Measurements from ENCODE around the gene ZNF224. TPM values are rescaled to one million over a fixed set of nuclear protein-coding genes. Genes with fewer than 3 reads are reported as not detected.

ZNF224 gene
- total and polyA plus RNA-seq, 2 of the 13 experiments (the other 11 are each of a cell fraction or from before 2014, with no cell fraction given), result 13.0 to 16.1 TPM

DNA sequence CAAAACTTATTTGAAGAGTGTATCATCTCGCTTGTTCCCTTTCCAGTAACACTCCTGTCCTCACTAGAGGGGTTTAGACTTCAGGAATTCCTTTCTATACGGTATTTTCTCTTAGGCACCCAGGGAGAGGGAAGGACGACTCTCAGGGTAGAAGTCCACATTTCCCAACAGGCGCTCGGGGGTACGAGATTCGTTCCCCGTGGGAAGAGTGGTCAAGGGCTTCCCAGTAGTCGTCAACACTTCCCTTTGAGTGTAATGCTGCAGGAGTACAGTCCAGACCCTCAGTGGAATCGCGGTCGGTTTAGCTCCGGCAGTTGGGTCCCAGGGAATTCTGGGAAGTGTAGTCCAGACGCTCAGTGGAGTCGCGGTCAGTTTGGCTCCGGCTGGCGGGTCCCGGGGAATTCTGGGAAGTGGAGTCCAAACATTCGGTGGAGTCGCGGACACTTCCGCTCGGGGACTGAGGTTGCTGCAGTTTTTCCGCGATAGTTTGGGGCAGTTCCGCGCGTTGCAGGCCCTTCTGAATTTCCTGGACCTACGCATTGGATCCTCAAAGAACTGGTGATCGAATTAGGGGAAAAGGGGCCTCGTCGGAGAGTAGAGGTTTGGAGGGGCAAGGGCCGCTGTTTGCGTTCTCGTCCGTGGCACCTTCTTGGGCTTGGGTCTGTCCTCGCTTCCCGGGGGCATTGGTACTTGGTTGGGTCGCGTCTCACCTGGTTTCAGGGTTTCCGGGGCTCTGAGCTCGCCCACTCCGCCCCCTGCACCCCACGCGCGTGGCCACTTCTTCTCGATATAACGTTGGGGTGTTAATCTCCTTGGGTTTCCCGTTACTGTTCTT lies at the start of gene ZNF224 (continued):
- TF ChIP-seq ZNF24 (IDR thresholded peaks at IDR 0.05) (no peak), TCF12 (IDR thresholded peaks at IDR 0.05) (no peak), TCF12 (CRISPR knock-in tag; IDR thresholded peaks at IDR 0.05) (0 out of 2 replicates have a peak, but pooled peaks have one; percentile 28), ZFP37 (CRISPR knock-in tag; IDR thresholded peaks at IDR 0.05; ENCODE audit: borderline replicate concordance) (0 out of 2 replicates have a peak, but pooled peaks have one; percentile 76), ZNF329 (CRISPR knock-in tag; IDR thresholded peaks at IDR 0.05; ENCODE audit: low read depth) (no peak), NCOR1 (IDR thresholded peaks at IDR 0.05; ENCODE audit: borderline replicate concordance, low read length) (peak; percentile 46; the same call in 1 of the 2 replicates), MBD4 (IDR thresholded peaks at IDR 0.05; ENCODE audit: borderline replicate concordance, low read length) (no peak), ZNF44 (CRISPR knock-in tag; IDR thresholded peaks at IDR 0.05) (0 out of 2 replicates have a peak, but pooled peaks have one; percentile 16)
- TF ChIP-seq, protein P1, sequence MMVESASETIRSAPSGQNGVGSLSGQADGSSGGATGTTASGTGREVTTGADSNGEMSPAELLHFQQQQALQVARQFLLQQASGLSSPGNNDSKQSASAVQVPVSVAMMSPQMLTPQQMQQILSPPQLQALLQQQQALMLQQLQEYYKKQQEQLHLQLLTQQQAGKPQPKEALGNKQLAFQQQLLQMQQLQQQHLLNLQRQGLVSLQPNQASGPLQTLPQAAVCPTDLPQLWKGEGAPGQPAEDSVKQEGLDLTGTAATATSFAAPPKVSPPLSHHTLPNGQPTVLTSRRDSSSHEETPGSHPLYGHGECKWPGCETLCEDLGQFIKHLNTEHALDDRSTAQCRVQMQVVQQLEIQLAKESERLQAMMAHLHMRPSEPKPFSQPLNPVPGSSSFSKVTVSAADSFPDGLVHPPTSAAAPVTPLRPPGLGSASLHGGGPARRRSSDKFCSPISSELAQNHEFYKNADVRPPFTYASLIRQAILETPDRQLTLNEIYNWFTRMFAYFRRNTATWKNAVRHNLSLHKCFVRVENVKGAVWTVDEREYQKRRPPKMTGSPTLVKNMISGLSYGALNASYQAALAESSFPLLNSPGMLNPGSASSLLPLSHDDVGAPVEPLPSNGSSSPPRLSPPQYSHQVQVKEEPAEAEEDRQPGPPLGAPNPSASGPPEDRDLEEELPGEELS (CRISPR knock-in tag; IDR thresholded peaks at IDR 0.05), result 0 out of 2 replicates have a peak, but pooled peaks have one; percentile 21
- TF ChIP-seq, protein P2, sequence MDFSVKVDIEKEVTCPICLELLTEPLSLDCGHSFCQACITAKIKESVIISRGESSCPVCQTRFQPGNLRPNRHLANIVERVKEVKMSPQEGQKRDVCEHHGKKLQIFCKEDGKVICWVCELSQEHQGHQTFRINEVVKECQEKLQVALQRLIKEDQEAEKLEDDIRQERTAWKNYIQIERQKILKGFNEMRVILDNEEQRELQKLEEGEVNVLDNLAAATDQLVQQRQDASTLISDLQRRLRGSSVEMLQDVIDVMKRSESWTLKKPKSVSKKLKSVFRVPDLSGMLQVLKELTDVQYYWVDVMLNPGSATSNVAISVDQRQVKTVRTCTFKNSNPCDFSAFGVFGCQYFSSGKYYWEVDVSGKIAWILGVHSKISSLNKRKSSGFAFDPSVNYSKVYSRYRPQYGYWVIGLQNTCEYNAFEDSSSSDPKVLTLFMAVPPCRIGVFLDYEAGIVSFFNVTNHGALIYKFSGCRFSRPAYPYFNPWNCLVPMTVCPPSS (IDR thresholded peaks at IDR 0.05), result no peak
- TF ChIP-seq, protein P3, sequence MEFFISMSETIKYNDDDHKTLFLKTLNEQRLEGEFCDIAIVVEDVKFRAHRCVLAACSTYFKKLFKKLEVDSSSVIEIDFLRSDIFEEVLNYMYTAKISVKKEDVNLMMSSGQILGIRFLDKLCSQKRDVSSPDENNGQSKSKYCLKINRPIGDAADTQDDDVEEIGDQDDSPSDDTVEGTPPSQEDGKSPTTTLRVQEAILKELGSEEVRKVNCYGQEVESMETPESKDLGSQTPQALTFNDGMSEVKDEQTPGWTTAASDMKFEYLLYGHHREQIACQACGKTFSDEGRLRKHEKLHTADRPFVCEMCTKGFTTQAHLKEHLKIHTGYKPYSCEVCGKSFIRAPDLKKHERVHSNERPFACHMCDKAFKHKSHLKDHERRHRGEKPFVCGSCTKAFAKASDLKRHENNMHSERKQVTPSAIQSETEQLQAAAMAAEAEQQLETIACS (CRISPR knock-in tag; IDR thresholded peaks at IDR 0.05), result no peak
- TF ChIP-seq, protein P4, sequence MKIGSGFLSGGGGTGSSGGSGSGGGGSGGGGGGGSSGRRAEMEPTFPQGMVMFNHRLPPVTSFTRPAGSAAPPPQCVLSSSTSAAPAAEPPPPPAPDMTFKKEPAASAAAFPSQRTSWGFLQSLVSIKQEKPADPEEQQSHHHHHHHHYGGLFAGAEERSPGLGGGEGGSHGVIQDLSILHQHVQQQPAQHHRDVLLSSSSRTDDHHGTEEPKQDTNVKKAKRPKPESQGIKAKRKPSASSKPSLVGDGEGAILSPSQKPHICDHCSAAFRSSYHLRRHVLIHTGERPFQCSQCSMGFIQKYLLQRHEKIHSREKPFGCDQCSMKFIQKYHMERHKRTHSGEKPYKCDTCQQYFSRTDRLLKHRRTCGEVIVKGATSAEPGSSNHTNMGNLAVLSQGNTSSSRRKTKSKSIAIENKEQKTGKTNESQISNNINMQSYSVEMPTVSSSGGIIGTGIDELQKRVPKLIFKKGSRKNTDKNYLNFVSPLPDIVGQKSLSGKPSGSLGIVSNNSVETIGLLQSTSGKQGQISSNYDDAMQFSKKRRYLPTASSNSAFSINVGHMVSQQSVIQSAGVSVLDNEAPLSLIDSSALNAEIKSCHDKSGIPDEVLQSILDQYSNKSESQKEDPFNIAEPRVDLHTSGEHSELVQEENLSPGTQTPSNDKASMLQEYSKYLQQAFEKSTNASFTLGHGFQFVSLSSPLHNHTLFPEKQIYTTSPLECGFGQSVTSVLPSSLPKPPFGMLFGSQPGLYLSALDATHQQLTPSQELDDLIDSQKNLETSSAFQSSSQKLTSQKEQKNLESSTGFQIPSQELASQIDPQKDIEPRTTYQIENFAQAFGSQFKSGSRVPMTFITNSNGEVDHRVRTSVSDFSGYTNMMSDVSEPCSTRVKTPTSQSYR (CRISPR knock-in tag; IDR thresholded peaks at IDR 0.05; ENCODE audit: borderline replicate concordance), result no peak
- TF ChIP-seq, protein P5, sequence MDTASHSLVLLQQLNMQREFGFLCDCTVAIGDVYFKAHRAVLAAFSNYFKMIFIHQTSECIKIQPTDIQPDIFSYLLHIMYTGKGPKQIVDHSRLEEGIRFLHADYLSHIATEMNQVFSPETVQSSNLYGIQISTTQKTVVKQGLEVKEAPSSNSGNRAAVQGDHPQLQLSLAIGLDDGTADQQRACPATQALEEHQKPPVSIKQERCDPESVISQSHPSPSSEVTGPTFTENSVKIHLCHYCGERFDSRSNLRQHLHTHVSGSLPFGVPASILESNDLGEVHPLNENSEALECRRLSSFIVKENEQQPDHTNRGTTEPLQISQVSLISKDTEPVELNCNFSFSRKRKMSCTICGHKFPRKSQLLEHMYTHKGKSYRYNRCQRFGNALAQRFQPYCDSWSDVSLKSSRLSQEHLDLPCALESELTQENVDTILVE (CRISPR knock-in tag; IDR thresholded peaks at IDR 0.05), result no peak
- TF ChIP-seq, protein P6, sequence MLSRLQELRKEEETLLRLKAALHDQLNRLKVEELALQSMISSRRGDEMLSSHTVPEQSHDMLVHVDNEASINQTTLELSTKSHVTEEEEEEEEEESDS (CRISPR knock-in tag; IDR thresholded peaks at IDR 0.05; ENCODE audit: borderline replicate concordance), result 0 out of 2 replicates have a peak, but pooled peaks have one; percentile 23
- TF ChIP-seq, protein P7, sequence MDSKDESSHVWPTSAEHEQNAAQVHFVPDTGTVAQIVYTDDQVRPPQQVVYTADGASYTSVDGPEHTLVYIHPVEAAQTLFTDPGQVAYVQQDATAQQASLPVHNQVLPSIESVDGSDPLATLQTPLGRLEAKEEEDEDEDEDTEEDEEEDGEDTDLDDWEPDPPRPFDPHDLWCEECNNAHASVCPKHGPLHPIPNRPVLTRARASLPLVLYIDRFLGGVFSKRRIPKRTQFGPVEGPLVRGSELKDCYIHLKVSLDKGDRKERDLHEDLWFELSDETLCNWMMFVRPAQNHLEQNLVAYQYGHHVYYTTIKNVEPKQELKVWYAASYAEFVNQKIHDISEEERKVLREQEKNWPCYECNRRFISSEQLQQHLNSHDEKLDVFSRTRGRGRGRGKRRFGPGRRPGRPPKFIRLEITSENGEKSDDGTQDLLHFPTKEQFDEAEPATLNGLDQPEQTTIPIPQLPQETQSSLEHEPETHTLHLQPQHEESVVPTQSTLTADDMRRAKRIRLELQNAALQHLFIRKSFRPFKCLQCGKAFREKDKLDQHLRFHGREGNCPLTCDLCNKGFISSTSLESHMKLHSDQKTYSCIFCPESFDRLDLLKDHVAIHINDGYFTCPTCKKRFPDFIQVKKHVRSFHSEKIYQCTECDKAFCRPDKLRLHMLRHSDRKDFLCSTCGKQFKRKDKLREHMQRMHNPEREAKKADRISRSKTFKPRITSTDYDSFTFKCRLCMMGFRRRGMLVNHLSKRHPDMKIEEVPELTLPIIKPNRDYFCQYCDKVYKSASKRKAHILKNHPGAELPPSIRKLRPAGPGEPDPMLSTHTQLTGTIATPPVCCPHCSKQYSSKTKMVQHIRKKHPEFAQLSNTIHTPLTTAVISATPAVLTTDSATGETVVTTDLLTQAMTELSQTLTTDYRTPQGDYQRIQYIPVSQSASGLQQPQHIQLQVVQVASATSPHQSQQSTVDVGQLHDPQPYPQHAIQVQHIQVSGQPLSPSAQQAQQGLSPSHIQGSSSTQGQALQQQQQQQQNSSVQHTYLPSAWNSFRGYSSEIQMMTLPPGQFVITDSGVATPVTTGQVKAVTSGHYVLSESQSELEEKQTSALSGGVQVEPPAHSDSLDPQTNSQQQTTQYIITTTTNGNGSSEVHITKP (CRISPR knock-in tag; IDR thresholded peaks at IDR 0.05; ENCODE audit: low read depth), result no peak

All from HepG2 (cell line).